NB4 (cell line): Measurements from ENCODE around the gene MISP.

Experiments used
- DNase-seq: peaks from one replicate; pipeline ENCODE4 v3.0.0; 2010; ENCODE audit warnings: low read depth
- H3K4me3 ChIP-seq: one replicate; pipeline ENCODE4 v1.5.1; 2011; ENCODE audit warnings: mild to moderate bottlenecking, low read depth, low read length, moderate library complexity
- CTCF ChIP-seq: IDR thresholded peaks from one replicate; pipeline ENCODE4 v1.5.1; 2012; ENCODE audit warnings: low read depth, low read length
- MAX ChIP-seq: IDR thresholded peaks from 2 replicates; pipeline ENCODE4 v1.6.1; 2011; ENCODE audit warnings: low read depth, low read length
- MYC ChIP-seq: IDR thresholded peaks from 2 replicates; pipeline ENCODE4 v1.6.1; 2011; ENCODE audit warnings: low read depth, low read length
- POLR2A ChIP-seq: IDR thresholded peaks from 2 replicates; pipeline ENCODE4 v1.6.1; 2011; ENCODE audit warnings: mild to moderate bottlenecking; ENCODE audit not compliant: insufficient read length; ENCODE audit errors: extremely low read depth

Gene MISP

GRCh38 chr19:746208-746819 is 4.6 kb upstream of the MISP start:
- H3K4me3 ChIP-seq, result no peak overlapping the region
- no peak for DNase-seq
- no peak for TF ChIP-seq POLR2A
- TF ChIP-seq MAX, result no peak
- TF ChIP-seq CTCF, result no peak

- TF ChIP-seq MAX, result no peak
- no peak for TF ChIP-seq CTCF
- no peak for DNase-seq
- no peak overlapping the region for H3K4me3 ChIP-seq
Observed at GRCh38 chr19:746956-747355, 4.0 kb upstream of the MISP start.

- DNase-seq, result no peak
- TF ChIP-seq POLR2A (no peak), MYC (no peak), MAX (no peak), CTCF (no peak)
- H3K4me3 ChIP-seq, result no peak overlapping the region
Observed at GRCh38 chr19:747432-748273, 3.3 kb upstream of the MISP start.

- H3K4me3 ChIP-seq, result no peak overlapping the region
- TF ChIP-seq CTCF, result no peak
- DNase-seq, result no peak
Observed at GRCh38 chr19:748274-748598, 2.7 kb upstream of the MISP start.

- TF ChIP-seq POLR2A (no peak), MAX (no peak), CTCF (no peak), MYC (no peak)
- DNase-seq, result no peak
Observed at GRCh38 chr19:749811-750210, 1.1 kb upstream of the MISP start.

More at GRCh38 chr19:749811-750210, 1.1 kb upstream of the MISP start:
- H3K4me3 ChIP-seq, result no peak overlapping the region
